Caki2 (cell line): ENCODE measurements around the gene PCBP2. TPM values are rescaled to one million over a fixed set of nuclear protein-coding genes. Genes with fewer than 3 reads are reported as not detected.

ENCODE experiments used
- DNase-seq: peaks from one replicate; pipeline ENCODE4 v3.0.0-alpha.2; 2015; ENCODE audit warnings: low read depth
- in situ Hi-C: cut with HindIII; loops from 2 replicates; pipeline ENCODE4 v1.10.0; 2016; ENCODE audit warnings: low sequenced_read_pairs, low pct_unique_long_range_greater_than_20kb, mixed read lengths
- total RNA-seq: library from RNA; depleted of rRNA; stranded (reverse); fragments of >200 nt; shearing (Covaris generic); gene quantifications from 2 replicates; pipeline ENCODE4 v1.2.3, GENCODE V29; 2014; ENCODE audit warnings: low replicate concordance

Gene PCBP2
- total RNA-seq, 1 experiment from 2014 or later: 201 TPM

DNA sequence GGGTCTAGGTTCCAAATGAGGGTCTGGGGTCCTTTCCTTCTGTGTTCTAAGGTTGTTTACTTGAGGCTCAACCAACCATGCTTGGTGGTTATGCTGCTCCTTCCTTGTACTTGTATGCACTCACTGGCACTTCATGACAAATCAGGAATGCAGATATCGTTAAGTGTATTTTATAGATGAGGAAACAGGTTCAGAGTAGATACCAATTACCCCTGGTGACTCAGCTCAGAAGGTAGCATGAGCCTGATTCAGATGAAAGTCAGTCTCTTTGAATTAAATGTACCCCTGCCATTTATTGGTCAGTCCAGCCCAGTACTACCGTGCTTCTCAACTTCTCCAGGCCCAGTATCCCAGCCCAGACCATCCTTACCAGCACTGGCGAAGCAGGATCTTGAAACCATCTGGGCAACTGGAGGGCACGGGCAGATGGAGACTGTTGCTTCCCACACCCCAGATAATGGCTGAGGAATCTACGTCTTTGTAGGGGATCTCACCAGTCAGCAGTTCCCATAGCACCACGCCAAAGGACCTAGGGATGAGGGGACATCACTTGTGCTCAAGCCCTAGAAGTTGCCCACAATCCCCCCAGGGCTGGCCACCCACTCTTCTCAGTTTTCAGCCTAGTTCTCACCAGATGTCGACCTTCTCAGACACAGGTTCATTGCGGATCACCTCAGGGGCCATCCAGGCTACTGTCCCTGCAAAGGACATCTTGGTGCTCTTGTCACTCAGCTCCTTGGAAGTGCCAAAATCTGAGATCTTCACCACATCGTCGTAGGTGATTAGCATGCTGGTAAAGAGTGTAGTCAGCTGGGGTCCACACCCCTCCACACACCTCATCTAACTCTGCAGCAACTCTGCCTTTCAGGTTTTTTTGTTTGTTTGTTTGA, 33.0 kb downstream of the PCBP2 start:
- in situ Hi-C loops: no loop called here

DNA sequence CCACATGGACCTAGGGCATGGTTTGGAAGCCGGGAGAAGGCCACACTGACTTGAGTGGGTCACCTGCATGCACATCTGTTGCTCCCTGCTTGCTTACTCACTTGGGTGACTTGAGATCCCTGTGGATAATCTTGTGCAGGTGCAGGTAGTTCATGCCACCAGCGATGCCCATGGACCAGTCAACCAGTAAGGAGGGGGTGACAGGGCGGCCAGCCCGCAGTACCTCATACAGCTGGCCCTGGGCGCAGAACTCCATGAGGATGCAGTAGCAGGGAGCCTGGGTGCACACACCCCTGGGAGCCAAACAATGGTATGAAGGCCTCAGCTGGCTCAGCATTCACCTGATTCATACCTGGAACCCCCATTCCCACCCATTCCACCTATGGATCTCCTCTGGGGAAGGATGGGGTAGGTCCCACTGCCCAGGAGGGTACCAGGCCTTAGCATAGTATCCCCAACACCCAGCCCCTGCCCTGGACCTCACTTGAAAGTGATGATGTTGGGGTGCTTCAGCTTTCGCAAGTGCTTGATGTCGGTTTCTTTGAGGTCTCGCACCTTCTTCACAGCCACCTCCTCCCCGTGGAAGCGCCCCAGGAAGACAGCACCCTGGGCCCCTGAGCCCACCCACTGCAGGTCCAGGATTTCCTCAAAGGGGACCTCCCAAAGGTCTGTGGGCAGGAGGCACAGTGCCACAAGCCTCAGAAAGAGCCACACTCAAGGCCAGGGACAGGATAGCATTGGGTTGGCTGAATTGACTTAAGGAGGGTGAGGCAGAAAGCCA, 34.2 kb downstream of the PCBP2 start:
- in situ Hi-C loops: no loop called here
- DNase-seq: no peak

More for the DNA sequence above, 33.0 kb downstream of the PCBP2 start:
- DNase-seq: no peak

DNA sequence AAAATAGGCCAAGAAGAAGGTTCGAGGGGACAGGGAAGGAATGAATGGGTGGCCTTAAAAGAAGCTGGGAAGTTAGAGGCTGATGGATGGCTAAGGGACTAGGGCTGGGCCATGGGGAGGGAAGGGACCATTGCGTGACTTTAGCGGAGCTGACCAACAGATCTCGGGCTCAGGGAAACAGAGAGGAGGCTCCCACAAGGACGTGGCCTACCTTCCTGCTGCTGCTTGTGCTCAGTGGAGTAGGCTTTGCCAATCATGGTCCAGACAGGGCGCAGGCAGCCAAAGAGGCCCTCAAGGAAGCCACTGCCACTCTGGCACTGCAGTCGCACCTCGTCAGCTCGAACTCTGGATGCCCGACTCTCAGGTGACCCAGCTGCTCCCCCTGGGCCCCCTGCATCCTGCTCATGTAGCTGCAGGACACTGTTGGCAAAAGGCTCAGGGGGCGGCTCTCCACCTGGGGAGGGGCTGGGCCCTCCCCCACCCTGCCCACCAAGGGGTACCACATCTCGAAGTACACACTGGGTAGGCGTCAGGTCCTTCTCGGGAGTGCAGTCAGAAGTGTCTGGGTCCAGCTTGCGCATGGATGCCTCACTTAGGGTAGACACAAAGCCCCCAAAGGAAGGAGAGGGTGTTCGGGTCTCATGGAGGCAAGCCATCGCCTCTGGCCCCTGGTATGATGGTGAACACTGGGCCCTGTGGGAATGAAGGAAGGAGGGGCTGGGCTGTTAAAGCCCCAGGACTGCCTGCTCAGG, 35.0 kb downstream of the PCBP2 start:
- in situ Hi-C loops: no loop called here
- no peak for DNase-seq

DNA sequence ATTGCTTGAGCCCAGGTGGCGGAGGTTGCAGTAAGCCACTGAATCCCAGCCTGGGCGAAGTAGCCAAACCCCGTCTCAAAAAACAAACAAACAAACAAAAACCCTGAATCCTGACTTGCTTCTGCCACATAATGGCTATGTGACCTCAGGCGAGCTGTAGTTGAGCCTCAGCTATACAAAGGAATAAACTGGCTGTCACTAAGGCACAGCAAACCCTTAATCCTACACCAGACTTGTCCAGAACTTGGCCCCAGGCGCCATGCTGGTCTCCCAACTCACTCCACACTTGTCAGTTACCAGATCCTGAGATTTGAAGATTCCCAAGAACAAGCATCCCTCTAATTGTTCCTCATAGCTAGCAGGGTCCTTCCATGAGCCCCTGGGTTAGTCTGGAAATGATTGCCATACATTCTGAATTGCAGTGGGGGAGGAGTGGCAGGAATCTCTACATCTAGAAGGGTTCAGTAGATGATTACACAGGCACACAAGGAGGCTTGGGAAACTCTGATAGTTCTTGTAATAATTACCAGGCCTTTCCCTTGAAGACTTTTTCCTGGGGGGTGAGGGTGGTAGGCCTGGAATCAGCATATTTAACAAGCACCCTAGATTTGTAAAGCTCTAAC, 37.5 kb downstream of the PCBP2 start:
- DNase-seq: no peak
- in situ Hi-C loops: no loop called here

DNA sequence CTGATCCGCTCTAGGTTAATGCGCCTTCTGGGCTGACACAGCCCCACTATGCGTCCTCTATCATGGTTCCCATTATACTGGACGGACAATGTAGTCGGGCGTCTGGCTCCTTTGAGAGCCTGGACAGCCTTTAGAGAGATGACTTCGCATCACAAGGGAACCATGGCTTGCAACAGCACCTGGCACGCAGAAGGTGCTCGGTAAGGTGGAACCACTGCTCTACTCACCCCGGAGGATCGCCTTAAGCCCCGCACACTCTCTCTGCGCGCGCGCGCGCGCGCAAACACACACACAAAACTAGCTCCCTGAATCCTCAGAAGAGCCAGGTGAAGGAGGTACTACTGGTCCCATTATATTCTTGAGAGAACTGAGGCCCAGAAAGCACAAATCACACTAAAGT, 40.3 kb downstream of the PCBP2 start:
- in situ Hi-C loops: no loop called here
- DNase-seq: no peak

DNA sequence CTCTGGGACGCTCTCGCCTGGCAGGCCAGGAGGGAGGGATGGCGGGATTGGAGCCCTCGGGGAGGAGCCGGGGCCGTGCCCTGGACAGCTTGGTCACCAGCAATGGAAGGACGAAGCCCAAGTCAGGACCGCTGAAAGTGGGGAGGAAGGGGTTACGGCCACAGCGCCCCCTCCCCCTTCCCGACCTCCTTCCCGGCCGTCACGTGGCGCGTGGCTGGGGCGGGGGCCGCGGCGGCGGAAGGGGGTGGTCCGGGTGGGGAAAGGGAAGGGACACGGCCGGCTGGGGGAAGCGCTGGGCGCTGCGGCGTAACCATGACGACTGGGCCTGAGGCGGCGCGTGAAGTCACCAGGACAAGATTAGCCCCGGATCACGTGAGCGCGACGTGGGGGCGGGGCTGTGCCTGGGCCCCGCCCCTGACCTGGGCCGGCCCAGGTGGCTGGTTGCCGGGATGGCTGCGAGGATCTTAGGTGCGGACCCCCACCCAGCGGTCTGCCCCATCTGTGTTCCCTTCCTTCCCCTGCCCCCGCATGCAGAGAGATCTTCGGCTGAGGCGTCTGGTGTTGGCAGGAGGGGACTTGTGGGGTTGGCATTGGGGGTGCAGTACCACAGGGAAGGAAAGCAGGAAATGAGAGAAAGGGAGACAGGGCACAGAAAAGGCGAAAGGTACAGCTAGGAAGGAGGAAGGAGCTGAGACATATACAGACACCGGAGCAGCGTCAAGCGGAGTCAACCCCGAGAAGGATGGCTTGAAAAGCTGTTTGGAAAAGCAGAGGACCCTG, 41.1 kb downstream of the PCBP2 start:
- in situ Hi-C loops: no loop called here
- peak; percentile 90 for DNase-seq

DNA sequence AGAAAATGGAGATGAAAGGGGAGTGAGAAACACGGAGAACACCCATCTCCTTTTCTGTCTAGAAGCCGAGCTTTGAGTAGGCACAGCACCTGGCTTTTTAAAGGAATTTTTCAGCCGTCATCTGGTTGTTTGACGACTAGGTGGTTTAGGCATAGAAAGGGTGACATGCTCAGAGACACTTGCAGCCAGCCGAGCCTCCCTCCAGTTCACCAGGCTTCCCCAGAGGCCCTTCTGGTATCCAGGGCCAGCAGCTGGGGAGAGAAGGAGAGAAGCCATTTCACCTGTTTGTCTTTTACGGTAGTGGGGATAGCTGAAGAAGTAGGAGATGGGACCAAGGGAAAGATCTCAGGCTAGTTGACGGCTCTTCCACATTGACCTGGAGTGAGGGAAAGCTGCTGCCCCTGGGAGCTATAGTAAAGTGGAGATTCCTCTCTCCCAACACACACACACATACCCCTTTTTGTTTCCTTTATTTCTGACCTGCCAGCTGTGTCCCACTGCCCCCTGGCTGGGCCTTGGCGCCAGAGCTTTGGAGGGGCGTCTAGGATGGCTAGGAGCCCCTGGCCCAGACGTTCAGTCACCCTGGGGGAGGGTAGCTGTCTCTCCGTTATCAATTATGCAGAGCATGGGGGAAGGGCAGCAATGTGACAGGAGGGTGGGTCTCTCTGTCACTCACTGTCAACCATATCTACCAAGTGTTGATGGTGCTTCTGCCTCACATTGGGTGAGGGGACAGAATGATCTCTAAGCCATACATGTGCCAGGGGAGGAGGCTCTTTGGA, 41.9 kb downstream of the PCBP2 start:
- in situ Hi-C loops: no loop called here
- no peak for DNase-seq

DNA sequence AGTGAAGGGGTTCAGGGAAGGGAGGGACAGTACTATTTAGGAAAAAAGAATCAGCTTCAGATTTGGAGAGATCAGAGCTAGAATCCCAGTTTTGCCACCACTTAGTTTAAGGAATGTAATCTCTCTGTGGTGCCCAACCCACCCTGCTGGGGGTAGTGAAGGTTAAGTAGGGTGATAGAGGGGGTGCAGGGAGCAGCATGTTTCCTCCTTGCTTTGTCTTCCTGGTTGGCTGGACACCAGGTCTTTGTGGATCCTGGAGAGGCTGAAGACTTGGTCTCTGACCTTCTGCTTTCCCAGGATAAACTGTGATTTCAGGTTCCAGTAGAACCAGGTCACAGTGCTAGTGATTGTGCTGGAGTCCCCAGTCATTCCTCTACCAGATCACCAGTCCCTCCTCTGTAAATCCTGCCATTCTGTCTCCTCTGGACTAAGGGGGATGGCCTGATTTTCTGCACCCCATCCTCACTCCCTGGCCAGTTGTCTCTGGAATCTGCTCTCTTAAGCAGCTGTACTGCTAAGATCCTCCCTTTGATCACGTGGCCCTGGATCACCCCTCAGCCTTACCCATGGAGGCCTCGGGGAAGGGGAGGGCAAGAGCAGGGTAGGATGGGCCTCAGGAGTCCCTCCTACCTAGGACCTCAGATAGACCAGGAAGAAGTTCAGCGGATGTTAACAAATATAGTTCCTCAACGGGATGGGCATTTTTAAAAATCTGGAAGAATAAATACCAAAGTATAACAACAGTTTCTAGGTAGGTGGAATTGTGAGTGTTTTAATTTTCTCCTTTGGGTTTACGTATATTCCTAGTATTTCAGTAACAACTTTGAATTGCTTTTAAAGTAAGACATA, 44.2 kb downstream of the PCBP2 start:
- in situ Hi-C loops: no loop called here
- peak; percentile 93 for DNase-seq

DNA sequence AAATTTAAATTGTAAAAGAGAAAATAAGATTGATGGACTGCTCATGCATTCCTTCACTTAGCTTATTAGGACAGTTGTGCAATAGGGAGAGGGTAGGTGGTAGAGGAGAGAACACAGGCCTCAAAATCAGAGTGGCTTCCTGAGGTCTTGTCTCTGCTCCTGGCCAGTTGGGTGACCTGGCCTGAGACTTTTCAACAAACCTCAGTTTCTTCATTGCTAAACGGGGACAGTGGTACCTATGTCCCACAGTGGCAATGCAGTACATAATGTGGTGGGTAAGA, 44.8 kb downstream of the PCBP2 start:
- in situ Hi-C loops: no loop called here
- DNase-seq: no peak

DNA sequence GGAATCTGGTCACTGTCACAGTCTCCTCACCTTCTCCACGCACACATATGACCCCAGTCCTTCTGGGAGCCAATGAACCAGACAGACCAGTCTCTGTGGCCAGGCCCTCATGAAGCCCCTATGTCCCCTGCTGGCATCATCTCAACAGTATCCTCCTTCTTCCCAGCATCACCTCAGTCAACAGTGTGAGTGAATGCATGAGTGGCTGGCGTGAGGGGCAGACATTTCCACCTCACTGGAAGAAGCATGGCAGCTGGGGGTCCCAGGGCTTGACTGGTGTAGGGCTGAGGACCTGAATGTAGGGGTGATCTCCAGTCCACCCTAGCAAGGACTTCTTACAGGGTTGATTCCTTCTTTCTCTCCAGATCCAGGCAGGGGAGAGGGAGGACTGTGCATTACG, 45.6 kb downstream of the PCBP2 start:
- in situ Hi-C loops: no loop called here
- DNase-seq: no peak

DNA sequence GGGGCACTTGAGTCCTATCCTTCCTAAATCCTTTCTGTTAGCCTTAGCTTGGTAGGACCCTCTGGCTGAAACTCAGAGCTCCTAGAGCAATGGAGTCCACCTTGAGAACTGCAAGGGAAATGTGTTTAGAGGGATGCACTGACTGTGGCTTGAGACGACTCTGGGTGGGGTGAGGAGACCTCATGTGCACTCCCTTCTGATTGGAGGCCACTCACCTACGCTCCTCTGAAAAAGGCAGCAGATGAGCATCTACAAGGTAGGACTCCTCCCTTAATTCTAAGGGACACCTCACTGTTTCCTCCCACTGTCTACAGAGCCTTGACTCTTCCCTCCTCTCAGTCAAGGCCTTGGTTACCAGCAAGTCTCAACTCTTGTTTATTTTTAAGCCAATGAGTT, 46.3 kb downstream of the PCBP2 start:
- in situ Hi-C loops: no loop called here
- no peak for DNase-seq

DNA sequence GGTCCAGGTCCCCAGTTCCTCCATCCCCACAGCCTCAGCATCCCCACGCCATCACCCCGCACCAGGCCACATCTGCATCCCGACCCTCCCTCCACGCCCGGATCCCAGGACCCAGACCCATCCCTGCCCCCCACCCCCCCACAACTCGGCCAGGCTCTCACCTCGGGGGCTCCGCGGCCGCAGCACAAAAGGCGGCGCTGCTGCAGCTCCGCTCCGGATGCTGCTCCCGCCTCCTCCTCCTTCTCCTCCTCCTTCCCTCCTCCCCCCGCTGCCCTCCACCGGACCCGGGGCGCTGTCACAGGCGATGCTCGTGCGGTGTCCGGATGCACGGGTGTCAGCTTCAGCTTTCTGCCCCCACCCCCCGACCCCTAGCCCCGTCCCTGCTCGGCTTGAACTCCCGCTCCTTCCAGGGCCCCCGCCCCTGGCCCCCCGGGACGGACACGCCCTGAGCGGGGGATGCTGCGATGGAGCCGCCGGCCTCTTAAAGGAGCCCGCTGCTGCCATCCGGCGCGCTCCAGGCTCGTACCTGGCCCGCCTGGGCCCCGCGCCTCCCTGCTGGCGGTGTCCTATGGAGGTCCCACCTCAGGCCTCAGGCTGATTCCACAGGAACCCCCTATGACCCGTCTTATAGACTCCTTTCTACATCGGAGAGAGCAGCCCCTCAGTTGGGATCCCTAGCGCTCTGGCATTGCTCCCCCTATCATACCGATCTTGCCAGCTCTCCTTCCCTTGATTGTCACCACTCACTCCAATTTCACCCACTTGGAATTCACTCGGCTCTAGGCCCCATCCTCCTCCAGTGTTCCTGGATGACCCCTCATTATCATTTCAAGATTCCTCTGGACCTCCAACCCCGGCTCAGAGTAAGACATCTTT, 47.6 kb downstream of the PCBP2 start, which contains the start of gene MAP3K12:
TSS of gene MAP3K12 (minus strand) at position 193 of the 876 bp plus-strand sequence. CDS start 12,067 bp downstream, outside the sequence.
- DNase-seq: peak; percentile 70
- in situ Hi-C loops: no loop called here

DNA sequence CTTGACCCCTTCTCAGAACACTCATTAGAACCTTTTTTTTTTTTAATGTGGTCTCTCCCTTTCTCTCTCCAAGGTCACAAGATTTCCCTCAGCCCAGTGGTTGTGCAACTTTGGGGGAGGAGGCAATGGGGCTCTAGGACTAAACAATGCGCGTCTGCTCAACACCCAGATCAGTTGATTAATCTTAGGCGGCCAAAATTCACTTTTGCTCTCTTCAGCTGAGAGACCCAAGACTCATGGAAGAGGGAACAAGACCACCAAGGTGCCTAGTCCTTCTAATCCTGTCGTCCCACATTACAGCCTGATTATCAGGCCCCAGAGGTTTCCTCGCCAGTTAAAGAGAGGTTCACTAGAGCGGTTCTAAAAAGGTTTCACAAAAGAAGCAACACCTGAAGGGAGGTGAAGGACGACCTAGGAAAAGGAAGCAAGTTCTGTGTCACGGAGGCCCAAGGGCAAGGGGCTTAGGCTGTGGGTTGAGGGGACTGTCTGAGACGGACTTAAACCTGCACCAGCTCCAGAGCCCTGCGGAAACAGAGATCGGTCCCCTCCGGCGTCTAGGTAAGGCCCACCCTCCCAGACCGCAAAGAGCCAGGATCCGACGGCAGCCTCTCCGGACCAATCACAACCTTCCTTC, 48.4 kb downstream of the PCBP2 start:
- peak; percentile 59 for DNase-seq
- in situ Hi-C loops: no loop called here

DNA sequence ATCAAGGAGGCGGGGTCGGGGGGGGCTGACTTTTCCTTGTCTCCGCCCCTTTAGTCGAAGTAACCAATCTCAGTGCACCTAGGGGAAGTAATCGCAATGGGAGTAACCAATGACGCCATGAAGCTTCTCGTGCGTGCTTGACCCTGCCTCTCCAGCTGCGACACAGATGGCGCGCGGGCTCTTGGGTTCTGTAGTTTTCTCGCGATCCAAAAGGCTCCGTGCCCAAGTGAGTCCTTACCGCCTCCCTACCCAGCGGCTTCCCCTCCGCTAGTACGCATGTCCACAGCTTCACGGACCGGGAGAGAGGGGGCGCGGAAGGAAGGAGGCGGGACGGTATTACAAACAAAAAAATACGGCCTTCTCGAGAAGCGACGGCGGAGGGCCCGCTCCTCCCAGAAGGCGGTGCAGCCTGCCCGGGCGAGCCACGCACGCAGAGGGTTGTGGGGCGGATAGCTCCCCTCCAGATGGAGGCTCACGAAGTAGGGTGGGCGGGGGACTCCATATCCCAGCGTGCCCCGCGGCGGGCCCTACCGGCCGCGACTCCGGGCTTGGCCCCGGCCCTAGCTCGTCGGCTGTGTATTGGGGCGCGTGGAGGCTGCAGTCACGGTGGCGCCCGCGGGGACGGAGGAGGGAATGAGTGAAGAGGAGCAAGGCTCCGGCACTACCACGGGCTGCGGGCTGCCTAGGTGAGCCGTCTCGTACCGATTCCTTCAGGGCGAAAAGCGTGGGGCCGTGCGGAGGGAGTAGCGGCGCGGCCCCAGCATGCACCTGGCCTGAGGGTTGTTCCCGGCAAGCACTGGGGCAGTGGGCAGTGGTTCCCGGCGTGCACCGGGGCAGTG, 49.1 kb downstream of the PCBP2 start, which contains the start of gene TARBP2:
TSS of gene TARBP2 (plus strand) at position 508 of the 839 bp plus-strand sequence. CDS start at position 634, 126 bp downstream.
- peak; percentile 100 for DNase-seq
- in situ Hi-C loops: no loop called here
